ENCODE data around the gene LARP4B.

DNA sequence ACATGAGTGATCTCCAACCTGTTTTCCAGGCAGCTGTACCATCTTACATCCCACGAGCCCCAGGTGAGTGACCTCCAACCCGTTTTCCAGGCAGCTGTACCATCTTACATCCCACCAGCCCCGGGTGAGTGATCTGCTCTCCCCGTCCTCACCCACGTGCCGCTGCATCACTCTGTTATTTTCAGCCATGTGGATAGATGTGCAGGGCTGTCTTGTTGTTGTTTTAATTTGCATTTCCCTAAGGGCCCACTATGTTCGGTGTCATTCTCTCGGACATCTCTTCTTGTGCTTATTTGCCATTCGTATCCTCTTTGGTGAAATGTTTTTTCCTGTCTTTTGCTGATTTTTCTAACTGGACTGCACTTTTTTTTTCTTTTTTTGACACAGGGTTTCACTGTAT is 17.9 kb upstream of the LARP4B start:
- TF ChIP-seq, protein P1, sequence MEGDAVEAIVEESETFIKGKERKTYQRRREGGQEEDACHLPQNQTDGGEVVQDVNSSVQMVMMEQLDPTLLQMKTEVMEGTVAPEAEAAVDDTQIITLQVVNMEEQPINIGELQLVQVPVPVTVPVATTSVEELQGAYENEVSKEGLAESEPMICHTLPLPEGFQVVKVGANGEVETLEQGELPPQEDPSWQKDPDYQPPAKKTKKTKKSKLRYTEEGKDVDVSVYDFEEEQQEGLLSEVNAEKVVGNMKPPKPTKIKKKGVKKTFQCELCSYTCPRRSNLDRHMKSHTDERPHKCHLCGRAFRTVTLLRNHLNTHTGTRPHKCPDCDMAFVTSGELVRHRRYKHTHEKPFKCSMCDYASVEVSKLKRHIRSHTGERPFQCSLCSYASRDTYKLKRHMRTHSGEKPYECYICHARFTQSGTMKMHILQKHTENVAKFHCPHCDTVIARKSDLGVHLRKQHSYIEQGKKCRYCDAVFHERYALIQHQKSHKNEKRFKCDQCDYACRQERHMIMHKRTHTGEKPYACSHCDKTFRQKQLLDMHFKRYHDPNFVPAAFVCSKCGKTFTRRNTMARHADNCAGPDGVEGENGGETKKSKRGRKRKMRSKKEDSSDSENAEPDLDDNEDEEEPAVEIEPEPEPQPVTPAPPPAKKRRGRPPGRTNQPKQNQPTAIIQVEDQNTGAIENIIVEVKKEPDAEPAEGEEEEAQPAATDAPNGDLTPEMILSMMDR (IDR thresholded peaks at IDR 0.05) = no peak
- no peak for TF ChIP-seq POLR2A (IDR thresholded peaks at IDR 0.05)
